Endodermal cell (in vitro differentiated cells): ENCODE measurements around the gene LAMTOR4. TPM values are rescaled to one million over a fixed set of nuclear protein-coding genes. Genes with fewer than 3 reads are reported as not detected.

Source experiments
- DNase-seq: peaks from one replicate; pipeline ENCODE4 v3.0.0-alpha.2; 2017
- H3K27ac ChIP-seq: 2 replicates; pipeline ENCODE4 v1.5.1; 2013; ENCODE audit warnings: mild to moderate bottlenecking, low read depth, low read length, moderate library complexity
- H3K27me3 ChIP-seq: 2 replicates; pipeline ENCODE4 v1.6.1; 2013; ENCODE audit warnings: mild to moderate bottlenecking, low read length, moderate library complexity; ENCODE audit not compliant: insufficient read depth, control insufficient read depth, poor library complexity, severe bottlenecking
- H3K36me3 ChIP-seq: 2 replicates; pipeline ENCODE4 v1.7.0; 2013; ENCODE audit warnings: mild to moderate bottlenecking, low read length, moderate library complexity; ENCODE audit not compliant: control insufficient read depth, insufficient read depth
- H3K4me1 ChIP-seq: one replicate; pipeline ENCODE4 v1.7.0; 2013; ENCODE audit warnings: low read length; ENCODE audit not compliant: control insufficient read depth, insufficient read depth
- H3K4me3 ChIP-seq: 2 replicates; pipeline ENCODE4 v1.5.1; 2013; ENCODE audit warnings: mild to moderate bottlenecking, low read length, moderate library complexity
- H3K9ac ChIP-seq: 2 replicates; pipeline ENCODE4 v1.6.1; 2013; ENCODE audit warnings: mild to moderate bottlenecking, low read length, moderate library complexity; ENCODE audit not compliant: poor library complexity, severe bottlenecking; ENCODE audit errors: extremely low read depth
- H3K9me3 ChIP-seq: 2 replicates; pipeline ENCODE4 v1.6.1; 2013; ENCODE audit warnings: mild to moderate bottlenecking, low read length, moderate library complexity; ENCODE audit not compliant: control insufficient read depth
- H3K27ac Mint-ChIP-seq: 2 replicates; pipeline ENCODE4 v1.8.0; 2020; ENCODE audit warnings: mixed read lengths
- H3K27me3 Mint-ChIP-seq: 2 replicates; pipeline ENCODE4 v1.8.0; 2021; ENCODE audit warnings: mild to moderate bottlenecking, mixed read lengths; ENCODE audit not compliant: insufficient read depth
- H3K36me3 Mint-ChIP-seq: 2 replicates; pipeline ENCODE4 v1.8.0; 2020; ENCODE audit warnings: low read depth, mixed read lengths
- H3K4me1 Mint-ChIP-seq: 2 replicates; pipeline ENCODE4 v1.8.0; 2020; ENCODE audit warnings: mixed read lengths
- H3K4me3 Mint-ChIP-seq: 2 replicates; pipeline ENCODE4 v1.8.0; 2020; ENCODE audit warnings: mild to moderate bottlenecking, moderate library complexity, mixed read lengths
- H3K9me3 Mint-ChIP-seq: 2 replicates; pipeline ENCODE4 v1.8.0; 2020; ENCODE audit warnings: mild to moderate bottlenecking, mixed read lengths
- WGBS, 2 experiments: methylation state at CpG; one replicate each; pipeline versions ENCODE4 v1.1.5 to v1.1.7; 2013; ENCODE audit warnings: missing lambda C conversion rate in 2 of 2, mixed read lengths in 1 of 2; ENCODE audit not compliant: insufficient coverage in 1 of 2, insufficient read length in 1 of 2; 5-methylcytosine and 5-hydroxymethylcytosine counted together
- total RNA-seq, 2 donors: library from RNA; stranded (reverse); fragmentation: NEBNext Ultra II Directional in 1 of 2; extraction: Animal tissue kit (Norgen Biotek cat#: 25700) in 1 of 2; gene quantifications; 2 replicates in 1 of 2; 3 replicates in 1 of 2; pipeline ENCODE4 v1.2.1, GENCODE V29; 2021
- TF ChIP-seq, protein P1 (sequence below): fragments of 200-600 bp; sonication (generic); conservative IDR thresholded peaks from 2 replicates; pipeline ENCODE4 v1.5.0; 2021; ENCODE audit warnings: antibody characterized with exemption, mild to moderate bottlenecking

Gene LAMTOR4
- total RNA-seq, 2 donors from 2014 or later = 155 to 188 TPM

DNA sequence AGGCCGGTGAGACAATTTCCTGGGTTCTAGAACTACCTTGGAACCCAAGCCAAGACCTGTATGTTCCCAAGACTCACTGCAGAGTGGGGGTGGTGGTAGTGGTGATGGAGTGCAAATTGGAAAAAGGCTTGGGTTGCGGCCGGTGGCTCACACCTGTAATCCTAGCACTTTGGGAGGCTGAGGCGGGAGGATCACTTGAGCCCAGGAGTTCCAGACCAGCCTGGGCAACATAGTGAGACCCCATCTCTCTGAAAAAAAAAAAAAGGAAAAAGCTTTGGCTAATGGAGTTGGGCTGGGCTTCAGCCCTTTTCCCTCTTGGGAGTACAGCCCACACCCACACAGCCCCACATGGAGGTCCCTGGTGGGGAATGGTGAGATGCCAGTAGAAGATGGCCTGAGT, 43.2 kb upstream of the LAMTOR4 start:
- Mint-ChIP-seq H3K9me3 (no peaks in the 10 kb centered on the region), H3K27ac (no peak overlapping the region), H3K36me3 (peaks cover 60% of the 10 kb centered on the region), H3K4me3 (no peak overlapping the region), H3K27me3 (no peaks in the 10 kb centered on the region), H3K4me1 (no peaks in the 10 kb centered on the region)
- Histone ChIP-seq H3K9ac (no peak overlapping the region), H3K36me3 (peaks cover 43% of the 10 kb centered on the region), H3K27ac (no peak overlapping the region), H3K4me1 (no peaks in the 10 kb centered on the region), H3K9me3 (no peaks in the 10 kb centered on the region), H3K27me3 (no peaks in the 10 kb centered on the region), H3K4me3 (no peak overlapping the region)
- WGBS, 2 experiments = 90 to 100% methylated on average over 1 to 4 of the region's 4 CpGs
- no peak for DNase-seq
- TF ChIP-seq, protein P1, sequence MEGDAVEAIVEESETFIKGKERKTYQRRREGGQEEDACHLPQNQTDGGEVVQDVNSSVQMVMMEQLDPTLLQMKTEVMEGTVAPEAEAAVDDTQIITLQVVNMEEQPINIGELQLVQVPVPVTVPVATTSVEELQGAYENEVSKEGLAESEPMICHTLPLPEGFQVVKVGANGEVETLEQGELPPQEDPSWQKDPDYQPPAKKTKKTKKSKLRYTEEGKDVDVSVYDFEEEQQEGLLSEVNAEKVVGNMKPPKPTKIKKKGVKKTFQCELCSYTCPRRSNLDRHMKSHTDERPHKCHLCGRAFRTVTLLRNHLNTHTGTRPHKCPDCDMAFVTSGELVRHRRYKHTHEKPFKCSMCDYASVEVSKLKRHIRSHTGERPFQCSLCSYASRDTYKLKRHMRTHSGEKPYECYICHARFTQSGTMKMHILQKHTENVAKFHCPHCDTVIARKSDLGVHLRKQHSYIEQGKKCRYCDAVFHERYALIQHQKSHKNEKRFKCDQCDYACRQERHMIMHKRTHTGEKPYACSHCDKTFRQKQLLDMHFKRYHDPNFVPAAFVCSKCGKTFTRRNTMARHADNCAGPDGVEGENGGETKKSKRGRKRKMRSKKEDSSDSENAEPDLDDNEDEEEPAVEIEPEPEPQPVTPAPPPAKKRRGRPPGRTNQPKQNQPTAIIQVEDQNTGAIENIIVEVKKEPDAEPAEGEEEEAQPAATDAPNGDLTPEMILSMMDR = no peak

DNA sequence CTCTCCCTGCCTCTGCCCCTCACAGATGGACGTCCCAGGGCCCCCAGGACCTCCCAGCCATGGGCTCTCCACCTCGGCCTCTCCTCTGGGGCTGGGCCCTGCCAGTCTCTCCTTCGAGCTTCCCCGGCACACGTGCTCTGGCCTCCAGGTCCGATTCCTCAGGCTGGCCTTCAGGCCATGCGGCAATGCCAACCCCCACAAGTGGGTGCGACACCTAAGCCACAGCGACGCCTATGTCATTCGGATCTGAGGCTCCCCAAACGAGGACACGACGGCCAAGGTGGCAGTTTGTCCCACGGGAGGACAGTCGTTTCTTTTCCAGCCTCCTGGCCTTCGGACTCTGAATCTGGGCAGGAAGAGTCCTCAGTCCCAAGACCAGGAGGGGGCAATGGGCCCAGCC, 42.1 kb upstream of the LAMTOR4 start:
- H3K4me3 ChIP-seq = no peak overlapping the region
- Mint-ChIP-seq H3K4me1 (no peaks in the 10 kb centered on the region), H3K4me3 (no peak overlapping the region), H3K27ac (no peak overlapping the region), H3K27me3 (no peaks in the 10 kb centered on the region), H3K36me3 (peaks cover 71% of the 10 kb centered on the region), H3K9me3 (no peaks in the 10 kb centered on the region)
- 89 to 93% methylated on average over 16 to 17 of the region's 17 CpGs for WGBS, 2 experiments
- no peaks in the 10 kb centered on the region for H3K9me3 ChIP-seq
- TF ChIP-seq, protein P1 = no peak
- no peak for DNase-seq
- no peaks in the 10 kb centered on the region for H3K27me3 ChIP-seq
- H3K9ac ChIP-seq = no peak overlapping the region
- peaks cover 53% of the 10 kb centered on the region for H3K36me3 ChIP-seq
- no peaks in the 10 kb centered on the region for H3K4me1 ChIP-seq
- no peak overlapping the region for H3K27ac ChIP-seq

DNA sequence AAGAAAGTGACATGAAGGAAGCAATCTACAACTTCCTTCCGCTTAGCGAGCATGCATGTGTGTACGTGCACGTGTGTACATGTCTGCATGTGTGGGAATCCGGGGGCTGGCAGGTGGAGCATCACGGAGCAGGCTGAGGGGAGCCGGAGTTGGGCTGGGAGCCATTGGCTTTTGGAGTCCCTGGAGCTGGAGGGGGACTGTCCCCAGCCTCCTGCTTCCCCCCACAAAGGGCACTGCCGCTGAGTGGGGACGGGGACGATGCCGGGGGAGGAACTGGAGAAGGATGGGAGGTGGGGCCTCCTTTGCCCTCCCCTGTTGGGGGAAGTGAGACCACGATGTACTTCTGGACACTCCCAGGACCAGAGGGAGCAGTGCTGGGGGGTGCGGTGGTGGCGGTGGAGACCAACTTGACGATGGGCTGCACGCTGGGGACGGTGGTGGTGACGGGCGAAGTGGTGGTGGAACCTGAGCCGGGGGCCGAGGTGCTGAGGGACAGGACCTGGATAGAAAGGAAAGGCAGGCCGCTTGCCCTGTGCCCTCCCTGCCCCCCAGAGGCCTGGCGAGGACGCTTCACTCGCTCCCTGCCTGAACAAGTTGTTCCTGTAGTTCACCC, 41.5 kb upstream of the LAMTOR4 start:
- peaks cover 56% of the 10 kb centered on the region for H3K36me3 ChIP-seq
- H3K27me3 ChIP-seq = no peaks in the 10 kb centered on the region
- H3K9ac ChIP-seq = no peak overlapping the region
- TF ChIP-seq, protein P1 = no peak
- no peak overlapping the region for H3K27ac ChIP-seq
- H3K4me3 ChIP-seq = no peak overlapping the region
- Mint-ChIP-seq H3K36me3 (peaks cover 77% of the 10 kb centered on the region), H3K9me3 (no peaks in the 10 kb centered on the region), H3K4me3 (no peak overlapping the region), H3K27ac (no peak overlapping the region), H3K27me3 (no peaks in the 10 kb centered on the region), H3K4me1 (no peaks in the 10 kb centered on the region)
- DNase-seq = no peak
- no peaks in the 10 kb centered on the region for H3K9me3 ChIP-seq
- H3K4me1 ChIP-seq = no peaks in the 10 kb centered on the region
- WGBS, 2 experiments = 90 to 95% methylated on average over 9 to 25 of the region's 25 CpGs
